C1 segment of cervical spinal cord (tissue), 14 donors: Measurements from ENCODE around the gene SLC5A4.
"Not testable (repeated sequence)": the region's sequence is repeated elsewhere in the genome, so short reads cannot be mapped to it uniquely, and the experiment has no call there.

ENCODE experiments used
- DNase-seq, 14 donors: peaks; one replicate each; lab custom pipeline; 2025; lab: John Stamatoyannopoulos, UW

Gene SLC5A4

DNA sequence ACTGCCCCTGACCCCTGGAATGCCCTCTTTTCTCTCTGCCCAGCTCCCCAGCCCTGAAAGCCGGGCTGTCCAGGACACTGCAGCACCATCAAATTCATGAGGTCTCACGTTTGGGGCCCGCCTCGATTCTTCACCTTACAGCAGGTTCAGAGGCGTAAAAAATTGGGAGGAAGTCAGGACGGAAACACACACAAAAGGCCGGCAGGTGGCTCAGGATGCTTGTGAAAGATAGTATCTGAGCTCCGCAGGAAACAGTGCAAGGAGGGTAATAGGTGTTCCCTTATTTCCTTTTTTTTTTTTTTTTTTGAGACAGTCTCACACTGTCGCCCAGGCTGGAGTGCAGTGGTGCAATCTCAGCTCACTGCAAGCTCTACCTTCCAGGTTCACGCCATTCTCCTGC, 54.4 kb downstream of the SLC5A4 start:
- DNase-seq = no peak

DNA sequence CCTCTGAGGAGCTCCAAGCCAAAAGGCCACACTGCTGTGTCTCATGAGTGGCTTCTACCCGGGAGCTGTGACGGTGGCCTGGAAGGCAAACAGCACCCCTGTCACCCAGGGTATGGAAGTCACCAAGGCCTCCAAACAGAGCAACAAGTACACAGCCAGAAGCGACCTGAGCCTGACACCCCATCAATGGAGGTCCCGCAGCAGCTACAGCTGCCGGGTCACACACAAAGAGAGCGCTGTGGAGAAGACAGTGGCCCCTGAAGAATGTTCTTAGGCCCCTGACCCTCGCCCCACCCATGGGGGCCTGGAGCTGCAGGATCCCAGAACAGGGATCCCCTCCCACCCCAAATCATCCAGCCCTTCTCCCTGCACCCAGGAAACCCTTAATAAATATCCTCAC, 55.2 kb downstream of the SLC5A4 start:
- no peak for DNase-seq

DNA sequence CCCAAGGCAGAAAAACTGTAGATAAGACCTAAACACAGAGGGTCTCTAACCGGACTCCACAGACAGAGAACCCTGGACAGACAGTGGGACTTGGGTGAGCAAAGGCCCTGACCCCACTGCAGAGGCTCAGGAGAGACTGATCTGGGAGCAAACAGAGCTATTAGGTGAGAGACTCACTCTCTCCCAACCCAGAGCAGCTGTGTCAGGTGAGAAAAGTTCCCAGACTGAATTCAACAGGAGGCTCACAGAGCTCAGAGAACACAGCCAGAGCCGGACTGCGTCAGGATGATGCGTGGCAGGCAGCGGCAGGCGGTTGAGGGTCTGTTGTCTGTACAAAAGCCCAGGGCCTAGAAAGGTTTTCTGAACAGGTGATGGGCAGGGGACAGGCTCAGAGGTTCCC, 55.8 kb downstream of the SLC5A4 start:
- DNase-seq = no peak

DNA sequence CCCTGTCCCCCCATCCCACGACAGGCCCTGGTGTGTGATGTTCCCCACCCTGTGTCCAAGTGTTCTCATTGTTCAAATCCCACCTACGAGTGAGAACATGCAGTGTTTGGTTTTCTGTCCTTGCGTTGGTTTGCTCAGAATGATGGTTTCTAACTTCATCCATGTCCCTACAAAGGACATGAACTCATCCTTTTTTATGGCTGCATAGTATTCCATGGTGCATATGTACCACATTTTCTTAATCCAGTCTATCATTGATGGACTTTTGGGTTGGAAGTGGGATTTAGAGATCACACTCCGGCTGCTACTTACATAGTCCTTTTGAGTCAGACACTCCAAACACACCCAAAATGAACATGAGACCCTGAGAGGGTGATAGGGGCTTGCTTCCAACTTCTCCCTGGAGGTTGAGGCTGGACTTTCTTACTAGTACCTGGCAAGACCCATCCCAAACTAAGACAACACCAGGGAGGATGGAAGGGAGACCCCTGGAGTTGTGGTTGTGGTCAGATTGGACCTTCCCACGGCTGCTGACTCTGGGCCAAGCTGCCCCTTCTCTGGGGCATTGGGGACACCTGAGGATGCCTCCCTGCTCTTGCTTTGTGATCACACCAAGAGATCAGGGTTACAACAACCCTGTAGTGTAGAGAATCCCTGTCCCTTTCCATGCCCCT, 57.5 kb downstream of the SLC5A4 start:
- DNase-seq = not testable (repeated sequence)

DNA sequence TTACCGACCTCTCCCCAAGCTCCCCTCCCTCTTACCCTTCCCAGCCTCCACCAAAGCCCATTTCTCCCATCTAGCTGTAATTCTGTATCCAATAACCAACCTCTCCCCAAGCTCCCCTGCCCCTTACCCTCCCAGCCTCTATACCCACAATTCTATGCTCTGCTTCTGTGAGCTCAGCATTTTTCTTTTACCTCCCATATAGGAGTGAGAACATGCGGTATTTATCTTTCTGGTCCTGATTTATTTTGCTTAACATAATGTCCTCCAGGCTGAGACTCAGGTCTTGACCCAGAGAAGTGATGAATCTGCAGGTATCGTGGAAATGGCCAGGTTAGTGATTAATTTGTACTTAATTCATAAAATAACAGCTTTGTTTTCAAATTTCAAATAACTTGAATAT, 59.2 kb downstream of the SLC5A4 start:
- DNase-seq = not testable (repeated sequence)

DNA sequence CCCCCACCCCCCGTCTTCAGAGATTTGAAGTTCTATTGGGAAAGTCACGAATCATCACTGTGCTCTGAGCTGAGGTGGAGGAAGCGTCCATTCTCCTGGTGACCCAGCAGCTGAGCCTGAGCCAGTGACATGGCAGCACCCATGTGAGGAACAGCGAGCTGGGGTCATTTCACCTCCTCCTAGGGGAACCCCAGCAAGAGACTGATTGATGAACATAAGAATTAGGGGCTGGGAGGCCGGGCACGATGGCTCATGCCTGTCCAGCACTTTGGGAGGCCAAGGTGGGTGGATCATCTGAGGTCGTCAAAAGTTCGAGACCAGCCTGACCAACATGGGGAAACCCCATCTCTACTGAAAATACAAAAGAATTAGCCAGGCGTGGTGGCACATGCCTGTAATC, 61.8 kb downstream of the SLC5A4 start:
- DNase-seq = not testable (repeated sequence)

DNA sequence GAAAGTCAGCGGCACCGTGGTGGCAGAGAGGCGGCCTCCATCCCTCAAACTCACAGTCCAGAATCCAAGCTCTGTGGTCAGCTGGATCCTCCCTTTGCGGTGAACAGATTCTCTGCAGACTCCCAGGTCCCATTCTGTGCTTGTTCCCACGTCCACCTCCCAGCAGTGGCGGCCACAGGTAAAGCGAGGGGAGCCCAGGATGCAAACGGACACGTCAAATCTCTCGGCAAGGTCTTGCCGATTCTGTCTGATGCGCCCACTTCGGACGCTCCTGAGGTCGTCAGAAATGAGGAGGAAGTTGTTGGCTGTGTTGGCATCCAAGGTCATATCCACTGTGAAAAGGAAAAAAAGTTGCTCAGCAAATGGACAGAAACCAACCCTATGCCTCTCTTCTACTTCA, 64.1 kb downstream of the SLC5A4 start:
- DNase-seq = not testable (repeated sequence)

DNA sequence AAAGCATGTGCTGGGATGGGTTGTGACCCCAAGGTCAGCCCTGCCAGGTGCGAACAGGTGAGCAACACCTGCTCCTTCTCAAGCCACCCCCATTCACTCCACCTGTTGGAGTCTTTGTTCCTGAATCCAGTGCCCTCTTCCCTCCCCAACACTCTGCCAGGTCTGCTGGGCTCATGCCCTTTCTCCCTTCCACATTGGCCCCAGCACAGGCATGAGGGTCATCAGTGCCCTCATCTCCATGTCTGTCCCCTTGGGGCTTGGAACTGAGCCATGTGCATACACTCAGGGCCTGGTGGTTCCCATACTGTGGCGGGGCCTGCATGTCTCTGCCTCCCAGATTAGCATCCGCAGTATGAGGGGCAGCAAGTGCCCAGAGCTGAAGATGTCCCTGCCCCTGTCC, 69.3 kb downstream of the SLC5A4 start:
- no peak for DNase-seq

DNA sequence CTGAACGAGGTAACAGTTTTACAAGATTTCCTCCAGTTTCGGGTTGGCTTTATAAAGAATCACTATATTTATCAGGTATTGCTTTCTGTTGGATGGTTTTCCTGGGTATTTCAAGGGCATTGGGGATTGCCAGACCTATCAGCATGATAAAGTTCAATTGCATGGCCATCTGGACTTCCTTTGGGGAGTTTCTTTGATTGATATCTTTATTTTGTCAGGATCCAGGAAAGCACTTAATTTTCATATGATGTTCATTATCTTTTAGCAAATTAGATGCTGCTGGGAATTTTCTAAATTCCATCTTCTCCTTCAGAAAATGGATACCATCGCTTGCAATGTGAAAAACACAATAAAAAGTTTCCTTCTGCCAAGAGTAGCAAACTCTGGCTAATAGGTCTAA, 71.5 kb downstream of the SLC5A4 start:
- DNase-seq = no peak

DNA sequence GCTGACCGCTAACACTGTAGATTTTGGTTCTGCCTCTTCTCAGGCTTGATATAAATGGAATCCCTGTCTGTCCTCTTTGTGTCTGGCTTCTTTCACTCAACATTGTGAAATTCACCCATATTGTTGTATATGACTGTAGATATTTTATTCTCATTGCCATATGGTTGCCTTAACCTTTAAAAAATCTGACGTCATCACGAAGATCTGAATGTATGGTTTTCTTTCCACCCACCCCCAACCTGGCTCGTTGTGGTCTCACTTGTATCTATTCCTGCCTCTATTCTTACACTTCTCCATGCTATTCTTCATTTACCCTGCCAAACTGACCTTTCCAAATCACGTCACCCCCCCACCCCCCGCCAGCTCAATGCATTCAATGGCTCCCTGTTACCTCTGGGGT, 74.1 kb downstream of the SLC5A4 start:
- DNase-seq = no peak

DNA sequence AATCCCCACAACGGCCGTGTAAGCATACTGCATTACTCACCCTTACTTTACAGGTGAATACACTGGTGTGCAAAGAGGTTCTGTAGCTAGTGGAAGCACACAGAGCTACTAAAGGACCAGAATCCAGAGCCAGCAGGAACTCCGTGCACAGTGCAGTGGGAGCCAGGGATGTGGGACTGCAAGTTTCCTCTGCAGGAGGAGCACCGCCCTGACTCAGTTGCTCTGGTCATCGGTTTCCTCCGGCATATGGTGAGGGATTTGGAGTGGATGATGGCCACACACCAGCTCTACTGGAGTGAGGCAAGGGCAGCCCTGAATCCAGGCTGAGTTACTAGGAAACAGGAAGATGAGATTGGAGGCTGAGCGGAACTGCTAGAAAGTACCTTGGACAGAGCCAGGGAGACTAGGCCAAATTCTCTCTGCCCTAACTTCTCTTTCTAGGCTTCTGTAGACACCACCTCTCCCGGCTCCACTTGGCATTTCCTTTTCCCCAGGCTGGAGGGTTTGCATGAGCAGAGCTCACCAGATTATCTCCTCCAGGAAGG, 77.9 kb downstream of the SLC5A4 start:
- DNase-seq = no peak

DNA sequence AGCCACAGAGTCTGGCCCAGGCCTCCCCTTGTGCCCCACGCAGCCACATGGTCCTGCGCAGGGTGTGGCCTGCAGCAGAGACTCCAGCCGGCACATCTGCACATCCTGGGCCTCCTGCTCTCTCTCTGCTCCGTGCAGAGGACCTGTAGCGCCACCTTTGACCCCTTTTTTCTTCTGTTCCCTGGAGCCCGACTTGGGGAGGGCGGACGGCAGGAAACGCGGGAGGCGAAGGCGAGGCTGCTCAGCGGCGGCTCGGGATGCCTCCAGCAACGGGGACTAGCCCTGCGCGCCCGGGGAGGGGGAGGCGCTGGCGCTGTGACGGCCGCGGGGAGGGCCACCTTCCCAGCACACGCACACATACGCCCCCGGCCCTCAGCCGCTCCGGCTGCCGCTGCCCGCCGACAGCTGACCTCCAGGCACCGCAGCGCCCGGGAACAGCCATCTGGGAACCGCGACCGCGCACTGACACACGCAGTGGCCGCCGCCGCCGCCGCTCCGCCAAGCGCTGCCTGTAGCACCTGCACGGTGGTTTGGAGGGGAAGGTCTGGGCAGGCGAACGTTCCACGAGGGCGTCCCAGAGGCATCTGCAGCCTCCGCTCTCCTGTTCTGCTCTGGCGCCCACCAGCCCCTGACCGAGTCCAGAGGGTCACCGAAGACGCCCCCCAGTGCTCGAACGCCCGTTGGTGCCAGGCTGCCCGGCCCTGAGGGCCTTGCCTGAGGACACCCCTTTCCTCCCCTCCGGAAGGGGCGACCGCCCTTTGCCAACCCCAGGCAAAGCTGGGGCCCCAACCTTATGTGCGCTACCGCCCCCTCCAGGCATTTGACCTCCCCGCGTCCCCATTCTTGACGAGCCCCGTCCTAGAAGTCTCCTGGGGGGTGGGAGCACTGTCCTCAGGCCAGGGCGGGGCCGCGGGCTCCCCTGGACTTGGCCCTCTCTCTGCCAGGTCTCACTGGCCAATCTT, 79.2 kb downstream of the SLC5A4 start:
- DNase-seq = no peak

DNA sequence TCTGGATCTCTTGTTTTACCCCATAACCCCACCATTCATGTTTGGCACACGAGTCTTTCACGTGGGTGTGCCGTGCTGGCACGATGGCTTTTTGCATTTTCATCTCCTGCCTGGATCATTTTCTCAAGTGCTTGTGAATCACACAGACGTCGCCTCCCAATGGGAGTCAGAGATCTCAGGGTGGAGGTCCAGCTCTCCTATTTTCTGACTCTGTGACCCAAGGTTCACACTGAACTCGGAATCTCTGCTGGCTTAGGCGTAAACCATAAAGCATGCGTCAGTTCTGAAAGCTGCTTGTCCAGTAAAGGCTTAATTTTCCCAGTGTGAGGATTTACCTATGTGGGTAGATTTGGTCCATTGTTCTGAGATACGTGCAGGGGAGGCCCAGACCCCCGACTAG, 80.0 kb downstream of the SLC5A4 start:
- DNase-seq = no peak
